ENCODE results near the gene SYCE3.

Gene SYCE3

GRCh38 chr22:50571264-50572175 is 8.8 kb upstream of the SYCE3 start:
- no peaks in the 10 kb centered on the region for H3K27me3 Mint-ChIP-seq (ENCODE audit: low read depth)
- H3K9me3 Mint-ChIP-seq = no peaks in the 10 kb centered on the region
- H3K4me1 Mint-ChIP-seq = no peaks in the 10 kb centered on the region
- H3K4me3 Mint-ChIP-seq = no peak overlapping the region
- H3K36me3 Mint-ChIP-seq (ENCODE audit: low read depth) = peaks cover 22% of the 10 kb centered on the region
- H3K27ac Mint-ChIP-seq = no peak overlapping the region
- no peak for TF ChIP-seq CTCF (IDR thresholded peaks at IDR 0.05; ENCODE audit: unreplicated experiment in 3 of 3)

- Mint-ChIP-seq H3K4me3 (no peak overlapping the region), H3K9me3 (no peaks in the 10 kb centered on the region), H3K27ac (no peak overlapping the region), H3K4me1 (no peaks in the 10 kb centered on the region), H3K36me3 (ENCODE audit: low read depth) (peaks cover 18% of the 10 kb centered on the region), H3K27me3 (ENCODE audit: low read depth) (no peaks in the 10 kb centered on the region)
- TF ChIP-seq CTCF (IDR thresholded peaks at IDR 0.05; ENCODE audit: unreplicated experiment in 3 of 3) = no peak
Measured at GRCh38 chr22:50570861-50571260, 8.1 kb upstream of the SYCE3 start.

- no peak overlapping the region for H3K27ac Mint-ChIP-seq
- no peaks in the 10 kb centered on the region for H3K27me3 Mint-ChIP-seq (ENCODE audit: low read depth)
- no peak for TF ChIP-seq CTCF (IDR thresholded peaks at IDR 0.05; ENCODE audit: unreplicated experiment in 3 of 3)
- H3K4me3 Mint-ChIP-seq = no peak overlapping the region
- H3K4me1 Mint-ChIP-seq = no peaks in the 10 kb centered on the region
- H3K36me3 Mint-ChIP-seq (ENCODE audit: low read depth) = peaks cover 17% of the 10 kb centered on the region
- no peaks in the 10 kb centered on the region for H3K9me3 Mint-ChIP-seq
Measured at GRCh38 chr22:50569896-50570535, 7.3 kb upstream of the SYCE3 start.

- Mint-ChIP-seq H3K4me1 (no peaks in the 10 kb centered on the region), H3K36me3 (ENCODE audit: low read depth) (peaks cover 17% of the 10 kb centered on the region), H3K9me3 (no peaks in the 10 kb centered on the region), H3K27me3 (ENCODE audit: low read depth) (no peaks in the 10 kb centered on the region), H3K4me3 (no peak overlapping the region), H3K27ac (no peak overlapping the region)
- TF ChIP-seq CTCF (IDR thresholded peaks at IDR 0.05; ENCODE audit: unreplicated experiment in 3 of 3) = no peak
Measured at GRCh38 chr22:50569041-50569459, 6.3 kb upstream of the SYCE3 start.

- peaks cover 17% of the 10 kb centered on the region for H3K36me3 Mint-ChIP-seq (ENCODE audit: low read depth)
- H3K27ac Mint-ChIP-seq = no peak overlapping the region
- H3K27me3 Mint-ChIP-seq (ENCODE audit: low read depth) = no peaks in the 10 kb centered on the region
- H3K4me3 Mint-ChIP-seq = no peak overlapping the region
- H3K4me1 Mint-ChIP-seq = peaks cover 3% of the 10 kb centered on the region
- no peaks in the 10 kb centered on the region for H3K9me3 Mint-ChIP-seq
- no peak for TF ChIP-seq CTCF (IDR thresholded peaks at IDR 0.05; ENCODE audit: unreplicated experiment in 3 of 3)
Measured at GRCh38 chr22:50568626-50569025, 5.9 kb upstream of the SYCE3 start.

Measured in nephron (organoid).